COLO829 (cell line): ENCODE measurements around the gene UFSP1.
"Not testable (repeated sequence)": the region's sequence is repeated elsewhere in the genome, so short reads cannot be mapped to it uniquely, and the experiment has no call there.

Source experiments
- DNase-seq: peaks from one replicate; pipeline ENCODE4 v3.0.0; 2012; ENCODE audit warnings: low spot score

Gene UFSP1

GRCh38 chr7:100888988-100889750, at the start of gene UFSP1:
TSS of gene UFSP1 (minus strand) at chr7:100889715. CDS start at chr7:100889271, 444 bp downstream.
- DNase-seq: no peak

GRCh38 chr7:100936167-100936566, 46.7 kb upstream of the UFSP1 start:
- DNase-seq: not testable (repeated sequence)

GRCh38 chr7:100935381-100935780, 45.9 kb upstream of the UFSP1 start:
- DNase-seq: not testable (repeated sequence)

GRCh38 chr7:100933734-100934133, 44.2 kb upstream of the UFSP1 start:
- no peak for DNase-seq

- no peak for DNase-seq
These were observed 40.3 kb upstream of the UFSP1 start for GRCh38 chr7:100929808-100930174.

GRCh38 chr7:100923616-100924015, 34.1 kb upstream of the UFSP1 start:
- DNase-seq: not testable (repeated sequence)

- no peak for DNase-seq
These were observed 31.5 kb upstream of the UFSP1 start for GRCh38 chr7:100921039-100921438.

- DNase-seq: not testable (repeated sequence)
These were observed 30.4 kb upstream of the UFSP1 start for GRCh38 chr7:100919779-100920437.

GRCh38 chr7:100919335-100919734, 29.8 kb upstream of the UFSP1 start:
- not testable (repeated sequence) for DNase-seq

GRCh38 chr7:100914879-100915447, 25.4 kb upstream of the UFSP1 start:
- DNase-seq: no peak

- no peak for DNase-seq
These were observed 24.8 kb upstream of the UFSP1 start for GRCh38 chr7:100914208-100914878.

GRCh38 chr7:100911484-100911883, 22.0 kb upstream of the UFSP1 start:
- DNase-seq: no peak

GRCh38 chr7:100910443-100910842, 20.9 kb upstream of the UFSP1 start:
- DNase-seq: not testable (repeated sequence)

GRCh38 chr7:100908512-100908911, 19.0 kb upstream of the UFSP1 start:
- DNase-seq: no peak

GRCh38 chr7:100902638-100903037, 13.1 kb upstream of the UFSP1 start:
- DNase-seq: no peak

- no peak for DNase-seq
These were observed 12.4 kb upstream of the UFSP1 start for GRCh38 chr7:100901921-100902332.

GRCh38 chr7:100900978-100901377, 11.5 kb upstream of the UFSP1 start:
- no peak for DNase-seq

- no peak for DNase-seq
These were observed 9.9 kb upstream of the UFSP1 start for GRCh38 chr7:100899432-100899831.

- DNase-seq: no peak
These were observed 8.4 kb upstream of the UFSP1 start for GRCh38 chr7:100897772-100898454.

GRCh38 chr7:100896732-100897608, 7.5 kb upstream of the UFSP1 start:
- DNase-seq: no peak
